Measurements from ENCODE around the gene CNTNAP2.

DNA sequence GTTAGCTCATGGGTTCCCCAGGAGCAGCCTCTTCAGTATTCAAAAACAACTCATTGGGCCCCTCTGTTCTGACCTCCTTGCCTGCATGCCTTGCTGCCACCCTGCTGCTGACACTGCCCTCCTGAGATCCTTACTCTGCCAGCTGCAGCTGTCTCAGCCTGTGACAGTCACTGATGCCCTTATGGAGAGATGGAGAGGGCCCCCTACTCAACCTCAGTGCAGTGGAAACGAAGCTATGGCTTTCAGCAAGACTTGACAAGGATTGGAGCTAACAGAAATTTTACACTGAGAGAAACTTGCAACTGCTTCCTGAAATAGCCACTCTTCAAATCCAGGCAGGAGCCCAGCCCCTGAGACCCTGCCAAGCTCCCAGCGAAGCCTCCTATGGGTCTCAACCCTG lies 1795.7 kb downstream of the CNTNAP2 start:
- no peak for TF ChIP-seq EZH2 (IDR thresholded peaks at IDR 0.05; ENCODE audit: low read length, missing control alignments)
- TF ChIP-seq, protein P1, sequence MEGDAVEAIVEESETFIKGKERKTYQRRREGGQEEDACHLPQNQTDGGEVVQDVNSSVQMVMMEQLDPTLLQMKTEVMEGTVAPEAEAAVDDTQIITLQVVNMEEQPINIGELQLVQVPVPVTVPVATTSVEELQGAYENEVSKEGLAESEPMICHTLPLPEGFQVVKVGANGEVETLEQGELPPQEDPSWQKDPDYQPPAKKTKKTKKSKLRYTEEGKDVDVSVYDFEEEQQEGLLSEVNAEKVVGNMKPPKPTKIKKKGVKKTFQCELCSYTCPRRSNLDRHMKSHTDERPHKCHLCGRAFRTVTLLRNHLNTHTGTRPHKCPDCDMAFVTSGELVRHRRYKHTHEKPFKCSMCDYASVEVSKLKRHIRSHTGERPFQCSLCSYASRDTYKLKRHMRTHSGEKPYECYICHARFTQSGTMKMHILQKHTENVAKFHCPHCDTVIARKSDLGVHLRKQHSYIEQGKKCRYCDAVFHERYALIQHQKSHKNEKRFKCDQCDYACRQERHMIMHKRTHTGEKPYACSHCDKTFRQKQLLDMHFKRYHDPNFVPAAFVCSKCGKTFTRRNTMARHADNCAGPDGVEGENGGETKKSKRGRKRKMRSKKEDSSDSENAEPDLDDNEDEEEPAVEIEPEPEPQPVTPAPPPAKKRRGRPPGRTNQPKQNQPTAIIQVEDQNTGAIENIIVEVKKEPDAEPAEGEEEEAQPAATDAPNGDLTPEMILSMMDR (conservative IDR thresholded peaks at IDR 0.05 in 1 of 2, IDR thresholded peaks at IDR 0.05 in 1 of 2; ENCODE audit: low read depth in 1 of 2, low read length in 2 of 2): no peak

Data from fibroblast of lung (primary cell).